A673 (cell line): ENCODE measurements around the gene FGFR2. TPM values are rescaled to one million over a fixed set of nuclear protein-coding genes. Genes with fewer than 3 reads are reported as not detected.

ENCODE experiments used
- BruUV-seq: library from RNA; stranded (reverse); fragments of 400-500 nt; replicated peaks from 2 replicates; lab custom pipeline; 2021; lab: Mats Ljungman, UMichigan
- CTCF ChIA-PET: fragments of 300-600 bp; sonication (Branson Sonifier 250); formaldehyde crosslinking; loops from one replicate; lab custom pipeline; 2022; ENCODE audit warnings: antibody characterized with exemption; lab: Charles Lee
- POLR2A ChIA-PET: fragments of 300-600 bp; sonication (Branson Sonifier 250); formaldehyde crosslinking; loops from one replicate; lab custom pipeline; 2022; ENCODE audit warnings: antibody characterized with exemption; ENCODE audit not compliant: low non-redundant PET; lab: Charles Lee
- DNase-seq: peaks from one replicate; pipeline ENCODE4 v3.0.0-alpha.2; 2015; ENCODE audit warnings: low spot score
- H3K27ac ChIP-seq: fragments of 200-600 bp; sonication (generic); 2 replicates; pipeline ENCODE4 v1.5.1; 2016; ENCODE audit warnings: mixed run types, low read depth, mild to moderate bottlenecking, mixed read lengths, antibody characterized with exemption, low read length; ENCODE audit not compliant: poor library complexity, severe bottlenecking
- H3K27me3 ChIP-seq: fragments of 200-600 bp; sonication (generic); replicated peaks from 2 replicates; pipeline ENCODE4 v1.6.1; 2017; ENCODE audit warnings: mixed run types, low read depth, mild to moderate bottlenecking, mixed read lengths, antibody characterized with exemption, low read length; ENCODE audit not compliant: insufficient read depth, poor library complexity
- H3K36me3 ChIP-seq: fragments of 200-600 bp; sonication (generic); 2 replicates; pipeline ENCODE4 v1.6.1; 2016; ENCODE audit warnings: mixed run types, mild to moderate bottlenecking, mixed read lengths, antibody characterized with exemption, low read length; ENCODE audit not compliant: insufficient read depth, poor library complexity, severe bottlenecking
- H3K4me1 ChIP-seq: fragments of 200-600 bp; sonication (generic); 2 replicates; pipeline ENCODE4 v1.6.1; 2017; ENCODE audit warnings: mixed run types, mild to moderate bottlenecking, mixed read lengths, antibody characterized with exemption, low read length; ENCODE audit not compliant: insufficient read depth, poor library complexity, severe bottlenecking
- H3K4me3 ChIP-seq: fragments of 200-600 bp; sonication (generic); 2 replicates; pipeline ENCODE4 v1.5.1; 2016; ENCODE audit warnings: low read depth, mixed run types, mild to moderate bottlenecking, mixed read lengths, low read length; ENCODE audit not compliant: poor library complexity, severe bottlenecking
- H3K9me3 ChIP-seq: fragments of 200-600 bp; sonication (generic); 2 replicates; pipeline ENCODE4 v1.6.1; 2016; ENCODE audit warnings: mixed run types, low read depth, mild to moderate bottlenecking, mixed read lengths, antibody characterized with exemption, low read length; ENCODE audit not compliant: poor library complexity, severe bottlenecking
- CTCF ChIP-seq: fragments of 300-800, 200-600 bp; sonication (generic); conservative IDR thresholded peaks from 2 replicates; pipeline ENCODE4 v1.5.1; 2017; ENCODE audit warnings: low read depth, mild to moderate bottlenecking, antibody characterized with exemption, low read length, moderate library complexity, mixed read lengths
- EZH2 ChIP-seq: fragments of 200-600 bp; sonication (generic); IDR thresholded peaks from 2 replicates; pipeline ENCODE4 v1.6.1; 2017; ENCODE audit warnings: borderline replicate concordance, low read depth, mild to moderate bottlenecking, mixed read lengths, antibody characterized with exemption, low read length; ENCODE audit not compliant: poor library complexity, severe bottlenecking
- intact Hi-C: fragments of 100-400 bp; cut with micrococcal nuclease; formaldehyde crosslinking; loops from one replicate; pipeline ENCODE4 v1.10.0; 2022; ENCODE audit not compliant: unreplicated experiment
- total RNA-seq: library from RNA; stranded (reverse); gene quantifications from 2 replicates; pipeline ENCODE4 v1.2.3, GENCODE V29; 2021

FGFR2 gene
- total RNA-seq, 1 experiment from 2014 or later = 0.60 TPM

GRCh38 chr10:121591186-121591585 is 7.1 kb downstream of the FGFR2 start:
- no peak overlapping the region for H3K27ac ChIP-seq
- no peaks in the 10 kb centered on the region for H3K36me3 ChIP-seq
- TF ChIP-seq EZH2 (no peak), CTCF (no peak)
- DNase-seq = no peak
- POLR2A ChIA-PET = interaction anchor here (0.6 kb wide), 1 partner anchor 570 kb away, joined by 4 read pairs; no protein-coding TSS in a partner anchor
- CTCF ChIA-PET = no interaction called here
- no peaks in the 10 kb centered on the region for H3K9me3 ChIP-seq
- H3K27me3 ChIP-seq = peaks cover 51% of the 10 kb centered on the region
- intact Hi-C loops = no loop called here
- H3K4me3 ChIP-seq = no peak overlapping the region
- BruUV-seq = no TSS peak
- no peaks in the 10 kb centered on the region for H3K4me1 ChIP-seq

- no peaks in the 10 kb centered on the region for H3K4me1 ChIP-seq
- TF ChIP-seq CTCF (no peak), EZH2 (no peak)
- CTCF ChIA-PET = no interaction called here
- DNase-seq = no peak
- H3K27ac ChIP-seq = no peak overlapping the region
- no peak overlapping the region for H3K4me3 ChIP-seq
- BruUV-seq = no TSS peak
- POLR2A ChIA-PET = interaction anchor here (0.6 kb wide), 1 partner anchor 570 kb away, joined by 4 read pairs; no protein-coding TSS in a partner anchor
- intact Hi-C loops = no loop called here
- peaks cover 47% of the 10 kb centered on the region for H3K27me3 ChIP-seq
- no peaks in the 10 kb centered on the region for H3K36me3 ChIP-seq
- H3K9me3 ChIP-seq = no peaks in the 10 kb centered on the region
Observed at GRCh38 chr10:121590772-121591171, 7.5 kb downstream of the FGFR2 start.

- H3K4me3 ChIP-seq = no peak overlapping the region
- H3K27me3 ChIP-seq = peaks cover 35% of the 10 kb centered on the region
- no peak overlapping the region for H3K27ac ChIP-seq
- TF ChIP-seq CTCF (no peak), EZH2 (no peak)
- H3K9me3 ChIP-seq = no peaks in the 10 kb centered on the region
- no peaks in the 10 kb centered on the region for H3K4me1 ChIP-seq
- intact Hi-C loops = no loop called here
- no peaks in the 10 kb centered on the region for H3K36me3 ChIP-seq
- DNase-seq = no peak
- no TSS peak for BruUV-seq
- ChIA-PET CTCF (no interaction called here), POLR2A (no interaction called here)
Observed at GRCh38 chr10:121589553-121589952, 8.7 kb downstream of the FGFR2 start.
